B cell (primary cell): Measurements from ENCODE around the gene TFPT. TPM values are rescaled to one million over a fixed set of nuclear protein-coding genes. Genes with fewer than 3 reads are reported as not detected.

Experiments used
- ATAC-seq: fragments of 200-7000 bp; cut with Tn5 transposase; one replicate; pipeline ENCODE4 v1.10.0; 2021; ENCODE audit warnings: low read depth, mild to moderate bottlenecking, moderate number of reproducible peaks, moderate library complexity
- CTCF ChIA-PET: fragments of 350-600 bp; sonication (Branson Sonifier 250); formaldehyde crosslinking; loops from one replicate; lab custom pipeline; 2021; ENCODE audit warnings: antibody characterized with exemption, inconsistent platforms; lab: Charles Lee
- POLR2A ChIA-PET: fragments of 350-600 bp; sonication (Branson Sonifier 250); formaldehyde crosslinking; loops from one replicate; lab custom pipeline; 2021; ENCODE audit warnings: antibody characterized with exemption; lab: Charles Lee
- DNase-seq: peaks from one replicate; pipeline ENCODE4 v3.0.0; 2013
- H2AFZ ChIP-seq: 2 replicates; pipeline ENCODE4 v1.6.1; 2012; ENCODE audit warnings: mild to moderate bottlenecking, low read depth, low read length; ENCODE audit not compliant: insufficient read depth, poor library complexity, severe bottlenecking
- H3K27ac ChIP-seq, 2 donors: 1 replicate in 1 of 2; 2 replicates in 1 of 2; pipeline ENCODE4 v1.5.1; 2012 to 2013; ENCODE audit warnings: low read length in 2 of 2, mild to moderate bottlenecking in 2 of 2, moderate library complexity in 1 of 2
- H3K27me3 ChIP-seq, 4 experiments: fragments of 200-600 bp in 1 of 4; sonication (generic) in 1 of 4; replicated peaks in 1 of 4; 1 replicate in 2 of 4; 2 replicates in 2 of 4; pipeline versions ENCODE4 v1.6.1 to v1.7.0; 2013 to 2016; ENCODE audit warnings: low read length in 3 of 4, mild to moderate bottlenecking in 2 of 4, mixed read lengths in 1 of 4, moderate library complexity in 1 of 4; ENCODE audit not compliant: insufficient read depth in 4 of 4, control insufficient read depth in 3 of 4; ENCODE audit errors: control extremely low read depth in 1 of 4
- H3K36me3 ChIP-seq, 2 experiments: replicated peaks in 1 of 2; 1 replicate in 1 of 2; 2 replicates in 1 of 2; pipeline versions ENCODE4 v1.6.1 to v1.7.1; 2013; ENCODE audit warnings: low read length in 1 of 2; ENCODE audit not compliant: insufficient read depth in 2 of 2, control insufficient read depth in 1 of 2; ENCODE audit errors: control extremely low read depth in 1 of 2, extremely low read depth in 1 of 2
- H3K4me1 ChIP-seq, 2 donors: fragments of 200-600 bp in 1 of 2; sonication (generic) in 1 of 2; 1 replicate in 1 of 2; 2 replicates in 1 of 2; pipeline versions ENCODE4 v1.5.1 to v1.6.1; 2013 to 2017; ENCODE audit warnings: low read length in 2 of 2; ENCODE audit not compliant: control insufficient read depth in 2 of 2, insufficient read depth in 2 of 2
- H3K4me2 ChIP-seq: replicated peaks from 2 replicates; pipeline ENCODE3; 2012; ENCODE audit warnings: mild to moderate bottlenecking, low read depth, low read length; ENCODE audit not compliant: poor library complexity, severe bottlenecking
- H3K4me3 ChIP-seq, 5 experiments: fragments of 200-600 bp in 1 of 5; sonication (generic) in 1 of 5; 1 replicate in 3 of 5; 2 replicates in 2 of 5; pipeline versions ENCODE4 v1.5.1 to v1.7.0; 2011 to 2016; ENCODE audit warnings: low read length in 4 of 5, mild to moderate bottlenecking in 4 of 5, low read depth in 2 of 5, control low read depth in 1 of 5, moderate library complexity in 1 of 5; ENCODE audit not compliant: insufficient read depth in 1 of 5; ENCODE audit errors: control extremely low read depth in 1 of 5, extremely low read depth in 1 of 5
- H3K79me2 ChIP-seq: fragments of 200-600 bp; sonication (generic); one replicate; pipeline ENCODE4 v1.6.0; 2016; ENCODE audit warnings: low read length; ENCODE audit not compliant: control insufficient read depth, insufficient read depth
- H3K9ac ChIP-seq: fragments of 200-600 bp; sonication (generic); 2 replicates; pipeline ENCODE4 v1.6.1; 2017; ENCODE audit warnings: mild to moderate bottlenecking, low read length, moderate library complexity
- H3K9me3 ChIP-seq, 3 donors: one replicate each; pipeline versions ENCODE4 v1.6.1 to v1.7.1; 2013; ENCODE audit warnings: low read length in 2 of 3; ENCODE audit not compliant: control insufficient read depth in 2 of 3, insufficient read depth in 1 of 3; ENCODE audit errors: control extremely low read depth in 1 of 3
- H4K20me1 ChIP-seq: 2 replicates; pipeline ENCODE4 v1.6.0; 2012; ENCODE audit warnings: mild to moderate bottlenecking, low read length; ENCODE audit not compliant: insufficient read depth, control insufficient read depth, poor library complexity, severe bottlenecking
- H3K27ac Mint-ChIP-seq: one replicate; pipeline ENCODE4 v1.8.0; 2021; ENCODE audit warnings: mixed read lengths
- H3K27me3 Mint-ChIP-seq: one replicate; pipeline ENCODE4 v1.8.0; 2021; ENCODE audit warnings: mixed read lengths
- H3K4me1 Mint-ChIP-seq: one replicate; pipeline ENCODE4 v1.8.0; 2021; ENCODE audit warnings: mixed read lengths
- H3K4me3 Mint-ChIP-seq: one replicate; pipeline ENCODE4 v1.8.0; 2021; ENCODE audit warnings: mixed read lengths
- H3K9me3 Mint-ChIP-seq: one replicate; pipeline ENCODE4 v1.8.0; 2022; ENCODE audit warnings: mixed read lengths; ENCODE audit not compliant: insufficient read depth
- CTCF ChIP-seq: fragments of 200-600 bp; IDR thresholded peaks from one replicate; pipeline ENCODE4 v1.8.0; 2022; ENCODE audit warnings: antibody characterized with exemption, mild to moderate bottlenecking
- EZH2 ChIP-seq: IDR thresholded peaks from 2 replicates; pipeline ENCODE4 v1.6.1; 2012; ENCODE audit warnings: borderline replicate concordance, low read depth, mild to moderate bottlenecking, moderate library complexity, low read length; ENCODE audit not compliant: insufficient read depth, poor library complexity, severe bottlenecking
- WGBS: methylation state at CpG from one replicate; pipeline ENCODE4 v1.1.5; 2013; ENCODE audit warnings: missing lambda C conversion rate; ENCODE audit not compliant: insufficient coverage; 5-methylcytosine and 5-hydroxymethylcytosine counted together
- intact Hi-C: fragments of 100-400 bp; cut with micrococcal nuclease; formaldehyde crosslinking; loops from one replicate; pipeline ENCODE4 v1.10.0; 2022
- polyA plus RNA-seq: library from polyadenylated mRNA; depleted of rRNA; stranded (reverse); fragments of >200 nt; gene quantifications from 2 replicates; pipeline ENCODE4 v1.2.3, GENCODE V29; 2012
- total RNA-seq, 2 donors: library from RNA; stranded (reverse); fragments of 120-200 nt in 1 of 2; gene quantifications; 1 replicate in 1 of 2; 2 replicates in 1 of 2; pipeline versions ENCODE4 v1.2.3 to v1.2.4, GENCODE V29; 2013 to 2022

TFPT gene
- total and polyA plus RNA-seq, 2 donors (not counting 1 experiment from before 2014, with no cell fraction given) = 8.4 to 12.7 TPM

- peaks cover 8% of the 10 kb centered on the region for H4K20me1 ChIP-seq
- no peak overlapping the region for H3K27ac ChIP-seq
- ATAC-seq (no peak), DNase-seq (no peak)
- peaks cover 7 to 76% of the 10 kb centered on the region in 2 experiments for H3K36me3 ChIP-seq
- 94% methylated on average over 17 of the region's 19 CpGs for WGBS
- ChIA-PET CTCF (interaction anchor here (0.6 kb wide), 1 partner anchor 525 kb away, joined by 3 read pairs; no protein-coding TSS in a partner anchor), POLR2A (no interaction called here)
- Mint-ChIP-seq H3K4me3 (no peak overlapping the region), H3K27ac (no peak overlapping the region), H3K27me3 (no peaks in the 10 kb centered on the region), H3K9me3 (no peaks in the 10 kb centered on the region), H3K4me1 (no peaks in the 10 kb centered on the region)
- no peaks in the 10 kb centered on the region for H3K4me1 ChIP-seq
- intact Hi-C loops = no loop called here
- no peak for TF ChIP-seq EZH2
- no peak for TF ChIP-seq CTCF
- H2AFZ ChIP-seq = no peak overlapping the region
- no peak overlapping the region for H3K4me3 ChIP-seq
- H3K9me3 ChIP-seq = no peaks in the 10 kb centered on the region
- H3K9ac ChIP-seq = no peak overlapping the region
- no peak overlapping the region for H3K4me2 ChIP-seq
- peaks cover 6% of the 10 kb centered on the region for H3K79me2 ChIP-seq
- H3K27me3 ChIP-seq = no peaks in the 10 kb centered on the region
Observed at GRCh38 chr19:54124393-54124792, 8.9 kb upstream of the TFPT start.

GRCh38 chr19:54123682-54124081 lies 8.2 kb upstream of the TFPT start:
- Mint-ChIP-seq H3K27me3 (no peaks in the 10 kb centered on the region), H3K4me1 (no peaks in the 10 kb centered on the region), H3K27ac (no peak overlapping the region), H3K4me3 (no peak overlapping the region), H3K9me3 (no peaks in the 10 kb centered on the region)
- Histone ChIP-seq H3K4me3 (no peak overlapping the region), H2AFZ (no peak overlapping the region), H3K36me3 (peaks cover 7 to 72% of the 10 kb centered on the region in 2 experiments), H3K79me2 (peaks cover 8% of the 10 kb centered on the region), H4K20me1 (peaks cover 9% of the 10 kb centered on the region), H3K4me2 (no peak overlapping the region), H3K9me3 (no peaks in the 10 kb centered on the region), H3K9ac (no peak overlapping the region), H3K27me3 (no peaks in the 10 kb centered on the region), H3K27ac (no peak overlapping the region), H3K4me1 (no peaks in the 10 kb centered on the region)
- ChIA-PET POLR2A (no interaction called here), CTCF (no interaction called here)
- ATAC-seq = no peak
- no peak for DNase-seq
- 97% methylated on average over 15 of the region's 17 CpGs for WGBS
- TF ChIP-seq CTCF (no peak), EZH2 (no peak)
- intact Hi-C loops = no loop called here
